CD14-positive monocyte (primary cell): ENCODE data around the gene PTGES3L. TPM values are rescaled to one million over a fixed set of nuclear protein-coding genes. Genes with fewer than 3 reads are reported as not detected.

Experiments used
- DNase-seq, 3 donors: peaks; one replicate each; pipeline ENCODE4 v3.0.0-alpha.2; 2011 to 2022
- H2AFZ ChIP-seq: 2 replicates; pipeline ENCODE4 v1.6.0; 2012; ENCODE audit warnings: mild to moderate bottlenecking, low read depth, low read length, inconsistent platforms; ENCODE audit not compliant: insufficient read depth, poor library complexity, severe bottlenecking
- H3K27ac ChIP-seq, 2 donors: 1 replicate in 1 of 2; 2 replicates in 1 of 2; pipeline ENCODE4 v1.5.1; 2012 to 2013; ENCODE audit warnings: low read length in 2 of 2, control low read depth in 1 of 2, inconsistent platforms in 1 of 2, low read depth in 1 of 2, mild to moderate bottlenecking in 1 of 2
- H3K27me3 ChIP-seq, 2 donors: one replicate each; pipeline versions ENCODE4 v1.6.0 to v1.6.1; 2011 to 2013; ENCODE audit warnings: low read length in 2 of 2; ENCODE audit not compliant: control insufficient read depth in 2 of 2, insufficient read depth in 2 of 2
- H3K36me3 ChIP-seq, 2 donors: replicated peaks in 1 of 2; 1 replicate in 1 of 2; 2 replicates in 1 of 2; pipeline versions ENCODE4 v1.5.1 to v1.6.1; 2012 to 2013; ENCODE audit warnings: low read length in 2 of 2, control low read depth in 1 of 2, inconsistent platforms in 1 of 2, mild to moderate bottlenecking in 1 of 2; ENCODE audit not compliant: insufficient read depth in 2 of 2, control insufficient read depth in 1 of 2
- H3K4me1 ChIP-seq, 2 donors: 1 replicate in 1 of 2; 2 replicates in 1 of 2; pipeline versions ENCODE4 v1.5.1 to v1.6.1; 2012 to 2013; ENCODE audit warnings: low read length in 2 of 2, control low read depth in 1 of 2, inconsistent platforms in 1 of 2, mild to moderate bottlenecking in 1 of 2, moderate library complexity in 1 of 2; ENCODE audit not compliant: insufficient read depth in 2 of 2, control insufficient read depth in 1 of 2
- H3K4me2 ChIP-seq: replicated peaks from 2 replicates; pipeline ENCODE3; 2012; ENCODE audit warnings: low read length, moderate library complexity, mild to moderate bottlenecking; ENCODE audit not compliant: poor library complexity, severe bottlenecking; ENCODE audit errors: extremely low read depth
- H3K4me3 ChIP-seq, 3 experiments: fragments of 200-600 bp in 1 of 3; sonication (generic) in 1 of 3; replicated peaks in 1 of 3; 1 replicate in 2 of 3; 2 replicates in 1 of 3; pipeline ENCODE4 v1.5.1; 2011 to 2013; ENCODE audit warnings: low read length in 3 of 3, mild to moderate bottlenecking in 3 of 3, control low read depth in 2 of 3, low read depth in 2 of 3, inconsistent platforms in 1 of 3, moderate library complexity in 1 of 3
- H3K79me2 ChIP-seq: 2 replicates; pipeline ENCODE4 v1.6.0; 2012; ENCODE audit warnings: mild to moderate bottlenecking, control low read depth, inconsistent platforms, low read length, moderate library complexity; ENCODE audit not compliant: insufficient read depth
- H3K9ac ChIP-seq: 2 replicates; pipeline ENCODE4 v1.6.0; 2017; ENCODE audit warnings: low read length, mild to moderate bottlenecking; ENCODE audit not compliant: insufficient read depth, poor library complexity, severe bottlenecking
- H3K9me3 ChIP-seq, 2 donors: replicated peaks in 1 of 2; 1 replicate in 1 of 2; 2 replicates in 1 of 2; pipeline versions ENCODE4 v1.5.1 to v1.6.1; 2012 to 2013; ENCODE audit warnings: low read length in 2 of 2, control low read depth in 1 of 2; ENCODE audit not compliant: control insufficient read depth in 1 of 2, insufficient read depth in 1 of 2
- H4K20me1 ChIP-seq: 2 replicates; pipeline ENCODE4 v1.6.0; 2012; ENCODE audit warnings: mild to moderate bottlenecking, low read length, control low read depth, moderate library complexity; ENCODE audit not compliant: insufficient read depth
- H3K27ac Mint-ChIP-seq, 7 donors: one replicate each; pipeline ENCODE4 v1.8.0; 2020; ENCODE audit warnings: mild to moderate bottlenecking in 7 of 7, mixed read lengths in 7 of 7, moderate library complexity in 6 of 7, inconsistent platforms in 2 of 7
- H3K27me3 Mint-ChIP-seq, 3 donors: one replicate each; pipeline ENCODE4 v1.8.0; 2021 to 2022; ENCODE audit warnings: low read depth in 3 of 3, mild to moderate bottlenecking in 3 of 3, mixed read lengths in 3 of 3, moderate library complexity in 3 of 3, inconsistent platforms in 1 of 3
- H3K36me3 Mint-ChIP-seq, 2 donors: one replicate each; pipeline ENCODE4 v1.8.0; 2020; ENCODE audit warnings: mixed read lengths in 2 of 2, inconsistent platforms in 1 of 2, mild to moderate bottlenecking in 1 of 2
- H3K4me1 Mint-ChIP-seq: one replicate; pipeline ENCODE4 v1.8.0; 2020; ENCODE audit warnings: mild to moderate bottlenecking, mixed read lengths
- H3K4me3 Mint-ChIP-seq, 2 donors: one replicate each; pipeline ENCODE4 v1.8.0; 2020; ENCODE audit warnings: mild to moderate bottlenecking in 2 of 2, mixed read lengths in 2 of 2, moderate library complexity in 1 of 2
- H3K9me3 Mint-ChIP-seq, 7 donors: one replicate each; pipeline ENCODE4 v1.8.0; 2020 to 2022; ENCODE audit warnings: mixed read lengths in 7 of 7, mild to moderate bottlenecking in 6 of 7, moderate library complexity in 6 of 7, inconsistent platforms in 2 of 7
- WGBS: methylation state at CpG from one replicate; pipeline ENCODE4 v1.1.5; 2013; ENCODE audit warnings: missing lambda C conversion rate; ENCODE audit not compliant: insufficient coverage; 5-methylcytosine and 5-hydroxymethylcytosine counted together
- intact Hi-C, 2 donors: fragments of 100-400 bp; cut with micrococcal nuclease; formaldehyde crosslinking; loops; one replicate each; pipeline versions ENCODE4 v1.15.0 to v1.15.1; 2023
- polyA plus RNA-seq, 3 donors: library from polyadenylated mRNA; depleted of rRNA in 1 of 3; unstranded in 2 of 3; stranded (reverse) in 1 of 3; fragments of 300-500 nt in 2 of 3; fragments of >200 nt in 1 of 3; fragmentation: Illumina TruSeq in 2 of 3; gene quantifications; 1 replicate in 2 of 3; 2 replicates in 1 of 3; pipeline ENCODE4 v1.2.3, GENCODE V29; 2012 to 2021
- TF ChIP-seq, protein P1 (sequence below): fragments of 200-600 bp; IDR thresholded peaks from one replicate; pipeline ENCODE4 v1.8.0; 2022; ENCODE audit warnings: antibody characterized with exemption, mild to moderate bottlenecking

The PTGES3L gene
- polyA plus RNA-seq, 3 donors: 0.32 TPM; not detected in 2

DNA sequence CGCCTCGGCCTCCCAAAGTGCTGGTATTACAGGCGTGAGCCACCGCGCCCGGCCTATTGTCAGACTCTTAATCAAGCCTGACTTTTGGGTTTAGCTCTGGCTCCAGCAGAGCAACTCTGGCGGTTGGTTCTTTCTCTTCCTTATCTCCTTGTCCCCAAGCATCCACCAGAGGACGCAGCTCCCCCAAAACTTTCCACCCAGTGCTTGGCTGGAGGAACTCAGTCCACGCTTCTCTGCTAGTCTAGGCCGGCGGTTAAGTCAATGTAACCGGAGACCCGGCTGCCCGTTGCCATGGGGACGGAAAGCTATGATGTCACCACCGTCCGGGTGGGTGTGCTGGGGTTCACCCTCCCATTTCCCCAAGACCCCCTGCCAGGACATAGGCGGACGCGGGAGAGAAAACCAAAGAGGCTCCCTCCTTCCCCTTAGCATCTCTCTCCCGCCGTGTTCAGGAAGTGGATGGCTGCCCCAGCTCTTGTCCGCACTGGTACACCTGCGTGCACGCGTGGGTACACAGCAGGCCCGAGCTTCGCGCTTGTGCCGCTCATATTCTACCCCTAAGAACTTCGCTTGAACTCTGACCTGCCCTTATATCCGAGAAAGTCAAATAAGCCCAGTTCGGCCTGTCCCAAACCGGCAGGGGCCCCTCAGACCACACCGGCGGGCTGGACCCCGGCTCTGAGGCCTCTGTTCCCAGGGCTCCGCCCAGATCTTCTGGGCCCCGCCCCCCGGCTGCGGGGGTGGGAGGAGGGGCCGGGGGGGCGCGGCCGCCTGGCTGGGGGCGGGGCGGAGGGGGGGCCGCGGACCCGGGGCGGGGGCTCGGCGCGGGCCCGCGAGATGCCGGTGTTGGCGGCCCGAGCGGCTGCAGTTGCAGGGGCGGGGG is 44.8 kb upstream of the PTGES3L start, which contains the start of gene RND2:
Gene RND2 (plus strand): TSS at position 825 of the 883 bp plus-strand sequence. CDS start 117 bp downstream, outside the sequence.
- H3K4me3 ChIP-seq: peak within 1 kb of the TSS; percentile 36 to 81 (median 41)

More for the DNA sequence above, 44.8 kb upstream of the PTGES3L start, which contains the start of gene RND2:
- Histone ChIP-seq H3K4me2 (peak within 1 kb of the TSS; percentile 96), H3K79me2 (peaks cover 15% of the 10 kb centered on the region), H3K9ac (peak within 1 kb of the TSS; percentile 50), H3K36me3 (no peaks in the 10 kb centered on the region), H3K27ac (peak within 1 kb of the TSS in 1 of 2 donors; percentile 9), H3K27me3 (peaks cover 0 to 15% of the 10 kb centered on the region in 2 donors), H3K4me1 (peaks cover 35 to 44% of the 10 kb centered on the region in 2 donors), H2AFZ (peak within 1 kb of the TSS; percentile 76), H4K20me1 (peaks cover 5% of the 10 kb centered on the region), H3K9me3 (no peaks in the 10 kb centered on the region)
- WGBS: 0% methylated on average over 49 of the region's 61 CpGs
- intact Hi-C loops: loop anchor here in 1 of 2 donors (10.0 kb wide), 2 partner anchors 100 to 150 kb away; partner anchors contain the start of genes BRCA1 and NBR1
- Mint-ChIP-seq H3K9me3 (peaks cover 0 to 3% (median 0%) of the 10 kb centered on the region in 7 donors), H3K4me1 (peaks cover 38% of the 10 kb centered on the region), H3K36me3 (peaks cover 0 to 3% of the 10 kb centered on the region in 2 donors), H3K27ac (peak within 1 kb of the TSS in 6 of 7 donors; percentile 23 to 79 (median 62)), H3K4me3 (peak within 1 kb of the TSS; percentile 83 to 96), H3K27me3 (peaks cover 8 to 30% (median 16%) of the 10 kb centered on the region in 3 donors)
- TF ChIP-seq, protein P1, sequence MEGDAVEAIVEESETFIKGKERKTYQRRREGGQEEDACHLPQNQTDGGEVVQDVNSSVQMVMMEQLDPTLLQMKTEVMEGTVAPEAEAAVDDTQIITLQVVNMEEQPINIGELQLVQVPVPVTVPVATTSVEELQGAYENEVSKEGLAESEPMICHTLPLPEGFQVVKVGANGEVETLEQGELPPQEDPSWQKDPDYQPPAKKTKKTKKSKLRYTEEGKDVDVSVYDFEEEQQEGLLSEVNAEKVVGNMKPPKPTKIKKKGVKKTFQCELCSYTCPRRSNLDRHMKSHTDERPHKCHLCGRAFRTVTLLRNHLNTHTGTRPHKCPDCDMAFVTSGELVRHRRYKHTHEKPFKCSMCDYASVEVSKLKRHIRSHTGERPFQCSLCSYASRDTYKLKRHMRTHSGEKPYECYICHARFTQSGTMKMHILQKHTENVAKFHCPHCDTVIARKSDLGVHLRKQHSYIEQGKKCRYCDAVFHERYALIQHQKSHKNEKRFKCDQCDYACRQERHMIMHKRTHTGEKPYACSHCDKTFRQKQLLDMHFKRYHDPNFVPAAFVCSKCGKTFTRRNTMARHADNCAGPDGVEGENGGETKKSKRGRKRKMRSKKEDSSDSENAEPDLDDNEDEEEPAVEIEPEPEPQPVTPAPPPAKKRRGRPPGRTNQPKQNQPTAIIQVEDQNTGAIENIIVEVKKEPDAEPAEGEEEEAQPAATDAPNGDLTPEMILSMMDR: peak; percentile 70
- DNase-seq: peak; percentile 72 to 83 (median 80)
